ENCODE data around the gene PTPRE. TPM values are rescaled to one million over a fixed set of nuclear protein-coding genes. Genes with fewer than 3 reads are reported as not detected.

The PTPRE gene
- polyA plus RNA-seq, 1 donor (not counting 4 experiments of a cell fraction or from before 2014, with no cell fraction given), result 15.1 TPM

GRCh38 chr10:127947211-127947610 is 40.3 kb downstream of the PTPRE start:
- Histone ChIP-seq H3K4me1 (ENCODE audit: control insufficient read depth, extremely low read depth, insufficient read depth, low read length) (peaks cover 19% of the 10 kb centered on the region), H3K27ac (ENCODE audit: control insufficient read depth, insufficient read depth, low read length) (no peak overlapping the region), H3K36me3 (ENCODE audit: control insufficient read depth in 2 of 2, extremely low read depth in 1 of 2, insufficient read depth in 2 of 2, low read length in 2 of 2) (no peaks in the 10 kb centered on the region), H3K9me3 (ENCODE audit: control insufficient read depth, low read depth, low read length) (no peaks in the 10 kb centered on the region), H3K9me1 (ENCODE audit: control insufficient read depth, extremely low read depth, insufficient read depth, low read length) (no peaks in the 10 kb centered on the region), H3K4me3 (ENCODE audit: control insufficient read depth in 2 of 3, extremely low read depth in 1 of 3, insufficient read depth in 2 of 3, low read depth in 1 of 3, low read length in 3 of 3) (no peak overlapping the region), H3K27me3 (ENCODE audit: control insufficient read depth, extremely low read depth, insufficient read depth, low read length) (no peaks in the 10 kb centered on the region), H3K9ac (ENCODE audit: control insufficient read depth, extremely low read depth, insufficient read depth, low read length) (no peak overlapping the region), H3K4me2 (ENCODE audit: control insufficient read depth, extremely low read depth, insufficient read depth, low read depth, low read length) (no peak overlapping the region), H4K20me1 (ENCODE audit: control insufficient read depth, extremely low read depth, insufficient read depth, low read length) (no peaks in the 10 kb centered on the region), H3K79me2 (ENCODE audit: control insufficient read depth, insufficient read depth, low read length) (no peaks in the 10 kb centered on the region), H2AFZ (ENCODE audit: control insufficient read depth, low read length) (no peak overlapping the region)
- dilution Hi-C loops (cut with MboI; ENCODE audit: extremely low pct_ligation_motif_present, low sequenced_read_pairs), result no loop called here
- FAIRE-seq (peak; percentile 34), DNase-seq (ENCODE audit: low read depth, low spot score) (no peak)
- TF ChIP-seq EZH2 (IDR thresholded peaks at IDR 0.05; ENCODE audit: low read length), result no peak
- no peak for TF ChIP-seq CTCF (optimal IDR thresholded peaks at IDR 0.05 in 1 of 3, IDR thresholded peaks at IDR 0.05 in 1 of 3, conservative IDR thresholded peaks at IDR 0.05 in 1 of 3; ENCODE audit: extremely low read depth in 1 of 3, insufficient read depth in 2 of 3, low read length in 3 of 3)

GRCh38 chr10:127948791-127949190 is 41.9 kb downstream of the PTPRE start:
- no peaks in the 10 kb centered on the region for H4K20me1 ChIP-seq (ENCODE audit: control insufficient read depth, extremely low read depth, insufficient read depth, low read length)
- no peak for FAIRE-seq
- TF ChIP-seq CTCF (optimal IDR thresholded peaks at IDR 0.05 in 1 of 3, IDR thresholded peaks at IDR 0.05 in 1 of 3, conservative IDR thresholded peaks at IDR 0.05 in 1 of 3; ENCODE audit: extremely low read depth in 1 of 3, insufficient read depth in 2 of 3, low read length in 3 of 3) (no peak), EZH2 (IDR thresholded peaks at IDR 0.05; ENCODE audit: low read length) (no peak)
- H3K4me3 ChIP-seq (ENCODE audit: control insufficient read depth in 2 of 3, extremely low read depth in 1 of 3, insufficient read depth in 2 of 3, low read depth in 1 of 3, low read length in 3 of 3), result no peak overlapping the region
- no peak for DNase-seq (ENCODE audit: low read depth, low spot score)
- H3K27me3 ChIP-seq (ENCODE audit: control insufficient read depth, extremely low read depth, insufficient read depth, low read length), result no peaks in the 10 kb centered on the region
- H3K9me1 ChIP-seq (ENCODE audit: control insufficient read depth, extremely low read depth, insufficient read depth, low read length), result no peaks in the 10 kb centered on the region
- no peak overlapping the region for H3K9ac ChIP-seq (ENCODE audit: control insufficient read depth, extremely low read depth, insufficient read depth, low read length)
- no peak overlapping the region for H3K27ac ChIP-seq (ENCODE audit: control insufficient read depth, insufficient read depth, low read length)
- dilution Hi-C loops (cut with MboI; ENCODE audit: extremely low pct_ligation_motif_present, low sequenced_read_pairs), result no loop called here
- H3K4me2 ChIP-seq (ENCODE audit: control insufficient read depth, extremely low read depth, insufficient read depth, low read depth, low read length), result peak overlapping the region; percentile 7
- peaks cover 19% of the 10 kb centered on the region for H3K4me1 ChIP-seq (ENCODE audit: control insufficient read depth, extremely low read depth, insufficient read depth, low read length)
- H2AFZ ChIP-seq (ENCODE audit: control insufficient read depth, low read length), result no peak overlapping the region
- no peaks in the 10 kb centered on the region for H3K9me3 ChIP-seq (ENCODE audit: control insufficient read depth, low read depth, low read length)
- no peaks in the 10 kb centered on the region for H3K36me3 ChIP-seq (ENCODE audit: control insufficient read depth in 2 of 2, extremely low read depth in 1 of 2, insufficient read depth in 2 of 2, low read length in 2 of 2)
- no peaks in the 10 kb centered on the region for H3K79me2 ChIP-seq (ENCODE audit: control insufficient read depth, insufficient read depth, low read length)

Data from keratinocyte (primary cell).